DMS79 treated with DMSO at 0.1 percent for 48 hours (cell line): ENCODE measurements around the gene ZNF70.
"Not testable (repeated sequence)": the region's sequence is repeated elsewhere in the genome, so short reads cannot be mapped to it uniquely, and the experiment has no call there.

Experiments
- DNase-seq: peaks from one replicate; lab custom pipeline; 2025; lab: John Stamatoyannopoulos, UW

ZNF70 gene

DNA sequence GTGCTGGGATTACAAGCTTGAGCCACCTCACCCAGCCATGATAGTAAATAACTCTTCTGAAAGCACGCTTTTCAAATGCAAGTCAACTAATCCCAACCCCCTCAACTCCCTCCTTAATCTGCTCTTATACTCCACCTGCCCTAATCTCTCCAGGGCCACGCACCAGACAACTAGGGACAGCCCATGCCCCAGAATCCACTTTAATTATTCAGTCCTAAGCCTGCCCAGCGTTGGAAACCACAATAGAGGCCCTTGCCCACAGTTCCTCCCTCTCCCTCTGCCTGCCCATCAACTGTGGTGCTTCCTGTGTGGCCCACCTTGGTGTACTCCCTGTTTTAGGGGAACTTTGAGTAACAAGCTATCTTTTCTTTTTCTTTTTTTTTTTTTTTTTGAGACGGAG is 6.0 kb upstream of the ZNF70 start:
- no peak for DNase-seq

DNA sequence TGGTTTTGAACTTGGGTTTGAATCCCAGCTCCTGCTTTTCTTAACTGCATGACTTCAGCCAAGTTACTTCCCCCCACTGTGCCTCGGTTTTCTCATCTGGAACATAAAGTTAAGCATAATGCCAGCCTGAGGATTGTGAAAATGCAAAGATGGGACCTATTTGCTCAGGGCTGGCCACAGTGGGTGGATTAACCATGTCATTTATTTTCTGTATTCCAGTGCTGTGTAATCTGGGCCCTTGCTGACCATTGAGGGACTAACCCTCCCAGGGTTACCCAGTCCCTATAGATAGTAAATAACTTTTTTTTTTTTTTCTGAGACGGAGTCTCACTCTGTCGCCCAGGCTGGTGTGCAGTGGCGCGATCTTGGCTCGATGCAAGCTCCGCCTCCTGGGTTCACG is 4.8 kb upstream of the ZNF70 start:
- no peak for DNase-seq

DNA sequence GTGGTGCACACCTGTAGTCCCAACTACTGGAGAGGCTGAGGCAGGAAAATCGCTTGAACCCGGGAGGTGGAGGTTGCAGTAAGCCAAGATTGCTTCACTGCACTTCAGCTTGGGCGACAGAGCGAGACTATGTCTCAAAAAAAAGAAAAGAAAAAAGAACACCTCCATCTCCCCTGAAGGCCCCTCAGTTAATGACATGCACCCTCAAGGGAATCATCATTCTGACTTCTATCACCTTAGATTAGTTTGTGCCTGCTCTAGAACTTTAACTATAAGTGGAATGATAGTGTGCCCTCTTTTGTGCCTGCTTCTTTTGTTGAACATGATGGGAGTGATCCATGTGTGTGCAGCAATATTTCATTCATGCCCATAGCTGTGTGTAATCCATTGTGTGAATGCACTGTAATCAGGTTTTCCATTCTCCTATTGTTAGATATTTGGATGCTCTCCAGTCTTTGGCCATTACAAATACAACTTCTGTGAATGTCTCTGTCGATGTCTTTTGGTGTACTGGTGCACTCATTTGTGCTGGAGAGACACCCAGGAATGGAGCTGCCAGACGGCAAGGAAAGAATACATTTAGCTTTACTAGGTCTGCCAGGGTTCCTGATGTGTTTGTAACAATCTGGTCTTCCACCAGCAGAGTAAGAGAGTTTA is 4.2 kb upstream of the ZNF70 start:
- no peak for DNase-seq

DNA sequence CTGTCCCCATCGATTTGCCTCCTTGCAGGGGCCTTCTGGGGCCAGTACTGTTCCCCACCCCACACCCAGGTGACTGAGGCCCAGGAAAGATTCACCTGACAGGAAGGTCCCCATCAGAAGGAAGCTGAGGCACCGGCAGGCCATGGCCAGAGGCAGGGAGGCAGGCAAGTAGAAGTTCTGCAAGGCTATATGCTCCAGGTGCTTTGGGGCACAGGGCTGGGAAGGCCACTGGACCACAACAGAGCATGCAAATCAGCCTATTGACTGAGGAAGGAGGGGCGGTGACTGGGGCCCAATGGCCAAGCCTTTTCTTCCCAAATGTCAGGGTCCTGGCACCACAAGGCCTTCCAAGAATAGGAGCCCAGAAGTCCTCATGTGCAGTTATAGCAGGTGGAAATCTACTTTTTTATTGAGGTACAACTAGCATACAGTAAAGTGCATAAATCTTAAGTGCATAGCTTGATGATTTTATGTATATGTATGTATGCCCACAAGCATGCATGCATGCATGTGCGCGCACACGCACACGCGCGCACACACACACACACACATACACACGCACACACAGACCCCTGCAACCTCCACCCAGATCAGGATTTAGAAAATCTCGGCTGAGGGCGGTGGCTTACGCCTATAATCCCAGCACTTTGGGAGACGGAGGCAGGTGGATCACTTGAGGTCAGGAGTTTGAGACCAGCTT is 3.5 kb upstream of the ZNF70 start, which contains the start of gene VPREB3:
TSS of gene VPREB3 (minus strand) at position 206 of the 700 bp plus-strand sequence. CDS start at position 144, 62 bp downstream.
- no peak for DNase-seq

DNA sequence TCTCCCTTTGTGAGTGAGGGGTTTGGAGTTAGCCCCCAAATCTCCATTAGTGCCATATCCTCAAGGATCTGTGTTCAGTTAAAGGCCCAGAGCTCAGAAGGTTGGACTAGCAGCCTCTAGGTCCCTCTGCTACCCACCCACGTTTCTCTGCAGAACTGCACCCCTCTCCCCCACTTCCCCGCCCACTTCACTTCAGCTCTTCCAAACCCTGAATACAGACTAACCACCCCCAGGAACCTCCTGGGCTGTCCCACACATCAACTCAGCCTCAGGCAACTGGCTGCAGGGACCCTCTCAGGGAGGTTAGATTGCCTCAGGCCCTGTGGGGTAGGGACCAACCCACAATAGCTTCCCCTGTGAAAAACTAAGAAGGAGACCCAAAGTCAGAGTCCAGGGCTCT is 2.5 kb upstream of the ZNF70 start:
- DNase-seq, result no peak

DNA sequence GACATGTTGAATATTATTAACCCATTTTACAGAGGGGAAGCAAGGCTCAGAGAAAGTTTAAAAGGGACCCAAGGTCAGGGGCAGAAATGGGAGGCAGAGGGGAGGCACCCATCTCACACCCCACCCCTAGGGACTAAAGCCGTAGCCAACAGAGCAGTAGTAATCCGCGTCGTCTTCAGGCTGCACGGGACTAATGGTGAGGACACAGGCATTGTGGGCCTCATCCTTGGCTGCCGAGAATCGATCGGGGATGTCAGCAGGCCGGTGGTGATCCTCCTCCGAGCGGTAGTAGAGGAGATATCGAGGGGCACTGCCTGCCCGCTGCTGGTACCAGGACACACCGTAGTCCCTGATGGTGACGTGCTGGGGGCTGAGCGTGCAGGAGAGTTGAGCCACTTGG is 1.8 kb upstream of the ZNF70 start:
- DNase-seq, result no peak

DNA sequence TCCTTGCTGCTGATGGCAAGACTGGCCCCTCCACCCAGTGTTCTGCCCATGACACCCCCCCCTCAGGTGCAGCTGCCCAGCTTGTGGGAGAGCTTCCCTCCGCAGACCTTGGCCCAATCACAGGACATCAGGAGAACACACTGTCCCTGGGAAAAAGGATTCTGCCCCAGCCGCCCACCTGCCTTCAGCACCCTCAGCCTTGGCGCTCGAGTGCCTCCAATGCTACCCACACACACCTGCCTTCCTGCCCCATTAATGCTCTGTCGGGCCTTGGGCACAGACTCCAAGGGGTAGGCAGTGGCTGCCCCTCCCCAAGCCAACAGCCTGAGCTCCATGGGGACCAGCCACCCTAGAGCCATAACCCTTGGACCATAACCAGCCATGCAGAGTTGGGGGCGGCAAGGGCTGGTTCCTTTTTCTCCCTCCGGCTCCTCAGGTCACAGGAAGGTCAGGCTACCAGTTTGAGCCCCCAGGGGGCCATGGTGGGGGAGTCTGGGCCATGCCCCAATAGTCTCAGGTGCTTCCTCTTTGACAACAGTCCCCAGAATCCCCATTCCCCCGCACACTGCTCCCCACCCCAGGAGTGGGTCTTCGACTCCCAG is 1.3 kb upstream of the ZNF70 start:
- DNase-seq, result no peak

DNA sequence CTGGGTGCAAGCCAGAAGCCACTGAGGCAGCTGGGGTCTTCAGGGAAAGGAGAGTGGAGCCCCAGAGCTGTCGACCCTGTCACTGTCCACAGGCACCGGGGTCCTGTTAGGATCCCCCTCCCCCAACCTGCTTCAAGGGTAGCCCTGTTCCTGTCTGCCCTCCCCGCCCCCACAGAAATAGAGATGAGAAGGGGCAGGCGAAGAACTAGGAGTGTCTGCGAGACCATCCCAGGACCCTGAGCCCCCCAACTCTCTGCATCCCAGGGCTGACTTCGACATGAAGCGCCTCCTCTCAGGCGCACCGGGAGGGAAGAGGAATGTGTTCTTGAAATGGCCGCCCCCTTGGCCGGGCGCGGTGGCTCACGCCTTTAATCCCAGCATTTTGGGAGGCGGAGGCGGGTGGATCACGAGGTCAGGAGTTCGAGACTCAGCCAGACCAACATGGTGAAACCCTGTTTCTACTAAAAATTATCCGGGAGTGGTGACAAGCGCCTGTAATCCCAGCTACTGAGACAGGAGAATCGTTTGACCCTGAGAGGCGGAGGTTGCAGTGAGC is 607 bp upstream of the ZNF70 start:
- peak; percentile 26 for DNase-seq

DNA sequence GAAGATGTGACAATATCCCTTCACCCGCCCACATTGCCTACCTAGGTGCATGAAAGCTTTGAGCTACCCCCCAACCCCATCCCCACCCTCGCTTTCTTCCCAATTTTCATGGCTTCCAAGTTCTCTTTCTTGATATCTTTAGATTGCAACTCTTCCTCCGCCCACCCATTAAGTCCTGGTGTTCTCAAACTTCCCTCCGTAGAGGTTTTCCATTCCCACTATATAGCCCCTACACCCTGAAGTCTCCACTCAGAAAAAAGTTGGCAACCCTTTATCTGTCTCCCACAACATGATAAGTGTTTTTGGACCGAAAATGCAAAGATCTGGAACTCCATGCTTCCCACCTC is 572 bp downstream of the ZNF70 start:
- DNase-seq, result no peak

DNA sequence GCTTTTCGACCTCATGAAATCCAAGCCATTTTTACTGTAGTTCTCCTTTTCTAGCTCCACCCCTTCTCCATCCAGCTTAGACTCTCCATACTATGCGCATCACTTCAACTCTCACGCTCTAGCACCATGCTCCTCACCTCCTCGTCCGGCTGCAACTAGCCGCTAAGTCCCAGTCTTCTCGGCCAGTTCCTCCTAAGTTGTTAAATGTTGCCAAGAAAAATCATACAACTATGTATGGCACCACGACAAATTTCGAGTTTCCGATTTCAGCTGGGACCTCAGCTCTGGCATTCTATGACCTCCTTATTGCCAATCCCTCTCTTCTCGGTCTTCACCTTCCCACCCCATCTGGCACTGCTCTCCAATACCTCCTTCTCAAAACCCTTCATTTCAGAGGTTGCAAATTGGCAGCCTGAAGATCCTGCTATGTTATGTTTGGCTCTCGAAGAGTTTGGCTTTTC is 1.0 kb downstream of the ZNF70 start:
- no peak for DNase-seq

DNA sequence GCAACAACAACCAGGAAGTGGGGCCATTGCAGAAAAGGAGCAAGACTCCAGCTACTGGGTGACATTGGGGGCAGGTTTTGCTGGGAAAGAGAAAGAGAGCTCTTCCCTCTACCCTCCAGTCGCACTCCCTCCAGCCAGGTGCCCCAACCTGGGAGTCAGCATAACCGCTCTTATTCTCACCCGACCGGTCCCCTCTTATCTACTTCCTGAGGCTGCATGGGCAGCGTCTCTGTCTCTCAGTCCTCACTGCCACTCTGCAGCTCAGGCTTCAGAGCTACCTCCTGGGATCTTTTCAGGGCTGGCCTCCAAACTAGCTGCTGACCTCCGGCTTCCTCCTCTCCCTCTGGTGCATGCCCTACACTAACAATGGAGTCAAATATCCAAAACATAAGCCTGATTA is 5.1 kb downstream of the ZNF70 start:
- no peak for DNase-seq

DNA sequence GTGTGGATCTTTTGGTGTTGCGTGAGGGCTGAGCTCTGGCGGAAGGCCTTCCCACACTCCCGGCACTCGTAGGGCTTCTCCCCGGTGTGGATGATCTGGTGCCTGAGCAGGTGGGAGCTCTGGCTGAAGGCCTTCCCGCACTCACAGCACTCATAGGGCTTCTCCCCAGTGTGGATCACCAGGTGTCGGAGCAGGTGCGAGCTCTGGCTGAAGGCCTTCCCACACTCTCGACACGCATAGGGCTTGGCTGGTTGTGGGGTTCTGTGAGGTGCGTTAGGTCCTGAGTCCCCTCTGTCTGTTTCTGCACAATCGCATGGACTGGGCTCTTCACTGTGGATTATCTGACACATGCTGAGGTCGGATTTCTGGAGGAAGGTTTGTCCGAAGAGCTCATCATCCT is 6.4 kb downstream of the ZNF70 start:
- no peak for DNase-seq

DNA sequence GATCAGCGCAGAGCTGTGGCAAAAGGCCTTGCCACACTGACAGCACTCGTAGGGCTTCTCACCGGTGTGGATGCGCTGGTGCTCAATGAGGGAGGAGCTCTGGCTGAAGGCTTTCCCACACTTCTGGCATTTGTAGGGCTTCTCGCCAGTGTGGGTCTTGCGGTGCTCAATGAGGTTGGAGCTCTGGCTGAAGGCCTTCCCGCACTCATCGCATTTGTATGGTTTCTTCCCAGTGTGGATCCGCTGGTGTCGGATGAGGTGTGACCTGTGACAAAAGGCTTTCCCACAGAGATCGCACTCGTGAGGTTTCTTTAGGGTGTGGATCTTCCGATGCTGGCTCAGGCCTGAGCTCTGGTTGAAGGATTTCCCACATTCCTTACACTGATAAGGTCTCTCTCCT is 6.9 kb downstream of the ZNF70 start:
- no peak for DNase-seq

DNA sequence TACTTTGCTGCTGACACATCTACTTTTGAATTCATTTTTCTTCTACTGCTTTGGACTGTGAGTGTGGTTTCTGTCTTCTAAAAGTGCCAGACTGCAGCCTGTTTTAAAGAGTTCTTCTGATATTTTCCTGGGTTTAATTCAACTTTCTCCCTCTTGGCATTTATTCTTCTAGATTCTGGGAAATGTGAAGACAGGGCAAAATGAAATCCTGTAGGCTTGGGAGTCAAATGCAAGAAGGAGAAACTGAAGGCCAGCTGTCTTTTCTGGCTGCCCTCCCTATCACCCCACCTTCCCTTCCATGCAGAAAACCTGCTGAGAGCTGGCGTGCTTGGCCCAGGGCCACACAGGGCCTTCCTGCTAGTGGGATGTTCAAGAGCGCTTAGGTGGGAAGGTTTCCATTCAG is 7.6 kb downstream of the ZNF70 start:
- no peak for DNase-seq

DNA sequence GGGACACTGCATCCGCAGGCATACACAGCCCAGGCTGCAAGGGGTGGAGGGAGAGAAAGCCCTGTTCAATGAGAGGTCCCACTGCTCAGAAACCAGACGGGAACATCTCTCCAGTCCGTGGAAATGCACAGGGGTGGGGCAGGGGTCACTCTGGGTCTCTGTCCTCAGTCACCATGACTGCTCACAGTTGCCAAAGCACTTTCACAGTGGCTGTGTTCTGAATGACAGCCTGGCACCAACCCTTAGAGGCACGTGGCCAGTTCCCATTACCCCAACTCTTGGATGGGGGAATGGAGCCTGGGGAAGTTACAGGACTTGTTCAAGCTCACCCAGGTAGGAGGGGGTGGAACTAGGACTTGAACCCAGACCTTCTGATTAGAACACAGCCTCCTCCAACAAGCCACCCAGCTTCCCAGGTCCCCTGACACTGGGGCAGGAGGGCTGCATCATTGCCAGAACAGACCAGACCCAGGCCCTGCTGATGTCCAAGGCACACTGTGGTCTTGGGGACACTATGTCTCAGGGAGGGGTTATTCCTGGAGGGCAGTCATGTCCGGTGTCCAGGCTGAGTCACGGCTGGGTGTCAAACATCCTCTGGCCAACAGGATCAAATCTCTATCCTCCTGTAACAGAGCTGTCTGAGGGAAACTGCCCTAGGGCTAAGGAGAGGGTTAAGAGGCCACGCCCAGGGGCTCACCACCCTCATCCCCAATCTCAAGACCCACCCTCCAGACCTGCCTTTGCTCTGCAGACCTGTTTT is 8.2 kb downstream of the ZNF70 start:
- DNase-seq, result no peak

DNA sequence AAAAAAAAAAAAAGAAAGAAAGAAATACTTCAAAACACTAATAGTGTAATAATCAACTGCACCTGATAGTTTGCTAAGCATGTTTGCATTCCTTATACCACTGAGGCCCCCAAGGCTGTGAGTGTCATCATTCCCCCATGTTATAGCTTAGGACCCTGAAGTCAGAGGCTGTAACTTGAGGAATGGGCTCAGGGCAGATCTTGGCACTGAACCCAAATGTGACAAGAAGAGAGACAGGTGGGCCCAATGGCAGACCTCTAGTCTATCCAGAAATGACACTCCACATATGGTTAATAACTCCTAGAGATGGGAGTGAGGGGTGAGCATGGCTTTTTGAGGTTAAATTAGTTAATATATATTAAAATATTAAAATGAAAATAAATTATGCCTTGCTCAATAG is 13.2 kb downstream of the ZNF70 start:
- no peak for DNase-seq

DNA sequence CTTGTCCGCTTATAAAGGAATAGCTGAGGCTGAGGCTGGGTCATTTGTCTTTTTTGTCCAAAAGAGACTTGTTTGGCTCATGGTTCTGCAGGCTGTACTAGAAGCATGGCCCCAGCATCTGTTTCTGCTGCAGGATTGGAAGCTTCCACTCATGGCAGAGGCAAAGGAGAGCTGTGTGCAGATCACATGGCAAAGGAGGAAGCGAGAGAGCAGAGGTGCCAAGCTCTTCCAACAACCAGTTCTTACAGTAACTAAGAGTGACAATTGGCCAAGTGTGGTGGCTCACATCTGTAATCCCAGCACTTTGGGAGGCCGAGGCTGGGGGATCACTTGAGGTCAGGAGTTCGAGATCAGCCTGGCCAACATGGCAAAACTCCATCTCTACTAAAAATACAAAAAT is 22.8 kb downstream of the ZNF70 start:
- not testable (repeated sequence) for DNase-seq

DNA sequence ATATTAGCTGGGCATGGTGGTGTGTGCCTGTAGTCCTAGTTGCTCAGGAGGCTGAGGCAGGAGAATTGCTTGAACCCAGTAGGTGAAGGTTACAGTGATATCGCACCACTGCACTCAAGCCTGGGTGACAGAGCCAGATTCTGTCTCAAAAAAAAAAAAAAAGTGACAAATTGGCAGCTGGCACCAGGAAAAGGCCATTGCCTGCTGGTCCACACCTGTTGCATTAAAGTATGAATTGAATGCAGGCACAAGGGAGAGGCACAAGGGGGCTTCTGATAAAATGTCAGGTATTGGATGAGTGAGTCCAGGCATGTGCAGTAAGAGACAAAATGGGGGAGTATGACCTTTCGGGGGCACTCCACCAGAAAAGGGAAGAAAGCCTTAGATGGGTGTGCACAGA is 28.2 kb downstream of the ZNF70 start:
- no peak for DNase-seq

DNA sequence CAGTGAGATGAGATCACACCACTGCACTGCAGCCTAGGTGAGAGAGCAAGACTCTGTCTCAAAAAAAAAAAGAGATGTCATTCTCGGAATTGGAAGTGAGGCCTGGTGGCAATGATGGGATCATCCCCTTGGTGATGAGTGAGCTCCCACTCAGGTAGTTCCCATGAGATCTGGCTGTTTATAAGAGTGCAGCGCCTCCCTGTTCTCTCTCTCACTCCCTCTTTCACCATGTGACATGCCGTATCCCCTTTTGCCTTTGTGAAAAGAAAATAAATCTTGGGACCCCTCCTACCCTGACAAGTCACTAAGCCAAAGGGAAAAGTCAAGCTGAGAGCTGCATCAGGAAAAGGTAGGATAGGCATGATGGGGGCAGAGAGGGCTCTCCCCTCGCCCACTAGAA is 28.8 kb downstream of the ZNF70 start:
- no peak for DNase-seq

DNA sequence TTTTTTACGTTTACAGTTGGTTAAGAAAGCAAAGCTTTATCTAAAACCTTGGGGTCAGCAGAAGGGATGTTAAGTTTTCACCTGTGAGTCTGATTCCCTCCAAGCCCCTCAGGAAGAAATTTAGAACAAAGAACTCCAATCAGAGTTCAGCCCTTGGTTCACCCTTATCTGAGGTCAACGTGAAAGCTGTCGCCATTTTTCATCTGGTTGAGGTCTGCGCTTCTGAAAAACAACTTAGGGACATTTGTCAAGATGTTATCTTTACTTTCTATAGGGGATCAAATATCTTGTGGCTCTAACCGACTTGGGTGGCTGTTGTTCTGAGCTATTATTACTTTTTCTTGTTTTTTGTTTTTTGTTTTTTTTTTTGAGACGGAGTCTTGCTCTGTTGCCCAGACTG is 30.1 kb downstream of the ZNF70 start:
- no peak for DNase-seq

DNA sequence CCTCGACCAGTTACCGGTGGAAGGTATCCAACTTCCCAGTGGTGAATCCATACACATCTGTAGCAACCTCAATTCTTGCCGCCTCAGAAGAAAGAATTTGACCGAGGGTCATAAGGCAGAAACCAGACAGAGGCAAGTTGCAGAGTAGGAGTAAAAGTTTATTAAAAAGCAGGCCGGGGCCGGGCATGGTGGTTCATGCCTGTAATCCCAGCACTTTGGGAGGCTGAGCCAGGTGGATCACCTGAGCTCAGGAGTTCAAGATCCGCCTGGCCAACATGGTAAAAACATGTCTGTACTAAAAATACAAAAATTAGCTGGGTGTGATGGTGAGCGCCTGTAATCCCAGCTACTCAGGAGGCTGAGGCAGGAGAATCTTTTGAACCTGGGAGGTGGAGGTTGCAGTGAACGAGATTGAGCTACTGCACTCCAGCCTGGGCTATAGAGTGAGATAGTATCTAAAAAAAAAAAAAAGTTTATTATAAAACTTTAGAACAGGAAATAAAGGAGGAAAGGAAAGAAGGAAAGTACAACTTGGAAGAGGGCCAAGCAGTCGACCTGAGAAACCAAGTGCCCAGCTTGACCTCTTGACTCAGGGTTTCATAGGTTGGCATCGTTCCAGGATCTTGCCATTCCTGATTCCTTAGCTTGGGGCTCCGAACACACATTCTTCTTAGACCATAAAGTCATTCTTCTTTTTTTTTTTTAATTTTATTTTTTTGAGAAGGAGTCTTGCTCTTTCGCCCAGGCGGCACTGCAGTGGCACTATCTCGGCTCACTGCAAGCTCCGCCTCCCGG is 32.3 kb downstream of the ZNF70 start:
- DNase-seq, result no peak
